Left ventricle myocardium inferior (tissue), 1 donor: ENCODE results near the gene AMN1. TPM values are rescaled to one million over a fixed set of nuclear protein-coding genes. Genes with fewer than 3 reads are reported as not detected.

Source experiments
- DNase-seq: peaks from one replicate; pipeline ENCODE4 v3.0.0-alpha.2; 2020
- H3K27ac ChIP-seq: fragments of 200-600 bp; replicated peaks from 2 replicates; pipeline ENCODE4 v1.8.0; 2021
- H3K27me3 ChIP-seq: fragments of 200-600 bp; 2 replicates; pipeline ENCODE4 v1.8.0; 2021; ENCODE audit warnings: low read depth
- H3K36me3 ChIP-seq: fragments of 200-600 bp; 2 replicates; pipeline ENCODE4 v1.8.0; 2021
- H3K4me1 ChIP-seq: fragments of 200-600 bp; 2 replicates; pipeline ENCODE4 v1.8.0; 2021
- H3K4me3 ChIP-seq: fragments of 200-600 bp; 2 replicates; pipeline ENCODE4 v1.8.0; 2021; ENCODE audit warnings: mild to moderate bottlenecking, moderate library complexity
- H3K9me3 ChIP-seq: fragments of 200-600 bp; replicated peaks from 2 replicates; pipeline ENCODE4 v1.8.0; 2021
- intact Hi-C: fragments of 100-400 bp; cut with micrococcal nuclease; formaldehyde crosslinking; loops from one replicate; pipeline ENCODE4 v1.11.0; 2022
- total RNA-seq: library from RNA; stranded (reverse); fragmentation: NEBNext Ultra II Directional; extraction: Animal tissue kit (Norgen Biotek cat#: 25700); gene quantifications from one replicate; pipeline ENCODE4 v1.2.1, GENCODE V29; 2021
- TF ChIP-seq, protein P1 (sequence below): fragments of 200-600 bp; IDR thresholded peaks from 2 replicates; pipeline ENCODE4 v1.8.0; 2021; ENCODE audit warnings: antibody characterized with exemption, mild to moderate bottlenecking, borderline replicate concordance
- donor health status: DM: no; HTN: yes; CAD: no; lungs with severe emphysema.

AMN1 gene
- total RNA-seq, 1 donor from 2014 or later = 13.9 TPM

DNA sequence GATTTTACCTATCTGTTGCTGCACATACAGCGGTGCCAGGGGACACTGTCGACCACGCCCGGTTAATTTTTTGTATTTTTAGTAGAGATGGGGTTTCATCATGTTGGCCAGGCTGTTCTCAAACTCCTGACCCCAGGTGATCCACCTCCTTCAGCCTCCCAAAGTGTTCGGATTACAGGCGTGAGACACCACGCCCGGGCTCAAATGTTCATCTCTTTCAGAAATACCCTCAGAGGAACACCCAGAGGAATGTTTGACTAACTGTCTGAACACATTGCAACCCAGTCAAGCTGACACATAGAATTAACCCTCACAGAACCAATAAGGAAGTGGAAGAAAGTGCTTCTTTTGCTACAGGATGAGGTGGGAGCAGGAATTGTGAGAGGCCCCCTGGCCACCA is 84.3 kb downstream of the AMN1 start:
- intact Hi-C loops = no loop called here
- TF ChIP-seq, protein P1, sequence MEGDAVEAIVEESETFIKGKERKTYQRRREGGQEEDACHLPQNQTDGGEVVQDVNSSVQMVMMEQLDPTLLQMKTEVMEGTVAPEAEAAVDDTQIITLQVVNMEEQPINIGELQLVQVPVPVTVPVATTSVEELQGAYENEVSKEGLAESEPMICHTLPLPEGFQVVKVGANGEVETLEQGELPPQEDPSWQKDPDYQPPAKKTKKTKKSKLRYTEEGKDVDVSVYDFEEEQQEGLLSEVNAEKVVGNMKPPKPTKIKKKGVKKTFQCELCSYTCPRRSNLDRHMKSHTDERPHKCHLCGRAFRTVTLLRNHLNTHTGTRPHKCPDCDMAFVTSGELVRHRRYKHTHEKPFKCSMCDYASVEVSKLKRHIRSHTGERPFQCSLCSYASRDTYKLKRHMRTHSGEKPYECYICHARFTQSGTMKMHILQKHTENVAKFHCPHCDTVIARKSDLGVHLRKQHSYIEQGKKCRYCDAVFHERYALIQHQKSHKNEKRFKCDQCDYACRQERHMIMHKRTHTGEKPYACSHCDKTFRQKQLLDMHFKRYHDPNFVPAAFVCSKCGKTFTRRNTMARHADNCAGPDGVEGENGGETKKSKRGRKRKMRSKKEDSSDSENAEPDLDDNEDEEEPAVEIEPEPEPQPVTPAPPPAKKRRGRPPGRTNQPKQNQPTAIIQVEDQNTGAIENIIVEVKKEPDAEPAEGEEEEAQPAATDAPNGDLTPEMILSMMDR = no peak

DNA sequence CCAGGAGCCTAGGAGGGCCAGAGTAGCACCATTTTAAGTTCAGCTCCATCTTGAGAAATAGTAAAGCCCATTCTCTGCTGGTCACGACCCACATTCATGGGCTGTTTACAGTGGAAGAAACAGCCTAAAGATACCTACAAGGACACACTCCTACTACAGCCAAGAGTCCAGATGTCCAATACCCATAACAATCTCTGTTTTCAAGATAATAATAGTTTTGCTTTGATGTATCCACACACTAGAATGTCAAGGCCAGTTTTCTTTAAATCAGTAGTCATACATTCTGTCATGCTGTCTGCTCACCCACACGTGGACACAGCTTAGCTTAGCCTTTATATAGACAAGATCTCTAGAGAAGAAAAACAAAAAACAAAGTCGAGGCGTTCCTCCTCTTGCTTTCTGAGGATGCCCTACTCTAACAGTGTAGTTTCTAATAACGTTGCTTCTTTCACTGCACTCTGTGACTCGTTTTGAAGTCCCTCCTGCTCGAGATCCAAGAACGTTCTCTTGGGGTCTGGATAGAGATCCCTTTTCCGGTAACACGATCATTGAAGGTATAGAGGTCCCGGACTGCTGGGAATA is 87.2 kb downstream of the AMN1 start:
- DNase-seq = no peak
- no peaks in the 10 kb centered on the region for H3K4me1 ChIP-seq
- intact Hi-C loops = no loop called here

More for the DNA sequence above, 84.3 kb downstream of the AMN1 start:
- no peak overlapping the region for H3K27ac ChIP-seq
- H3K4me1 ChIP-seq = no peaks in the 10 kb centered on the region
- no peaks in the 10 kb centered on the region for H3K36me3 ChIP-seq
- DNase-seq = no peak
- H3K27me3 ChIP-seq = no peaks in the 10 kb centered on the region
- no peaks in the 10 kb centered on the region for H3K9me3 ChIP-seq
- no peak overlapping the region for H3K4me3 ChIP-seq

DNA sequence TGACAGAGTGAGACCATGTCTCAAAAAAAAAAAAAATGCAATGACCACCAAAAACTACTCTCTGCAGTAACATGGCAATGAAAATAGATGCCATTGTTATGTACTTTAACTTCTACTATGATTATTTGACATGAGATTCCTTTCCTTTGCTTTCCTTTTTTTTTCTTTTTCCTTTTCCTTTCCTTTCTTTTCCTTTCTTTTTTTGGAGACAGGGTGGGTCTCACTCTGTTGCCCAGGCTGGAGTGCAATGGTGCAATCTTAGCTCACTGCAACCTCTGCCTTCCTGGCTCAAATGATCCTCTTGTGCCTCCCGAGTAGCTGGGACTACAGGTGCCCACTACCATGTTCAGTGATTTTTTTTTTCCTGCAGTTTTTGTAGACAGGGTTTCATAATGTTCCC is 94.2 kb downstream of the AMN1 start:
- DNase-seq = no peak
- H3K4me3 ChIP-seq = no peak overlapping the region
- intact Hi-C loops = no loop called here
- H3K27ac ChIP-seq = no peak overlapping the region
- H3K4me1 ChIP-seq = peaks cover 14% of the 10 kb centered on the region
- no peaks in the 10 kb centered on the region for H3K36me3 ChIP-seq
- H3K27me3 ChIP-seq = no peaks in the 10 kb centered on the region
- no peaks in the 10 kb centered on the region for H3K9me3 ChIP-seq
- TF ChIP-seq, protein P1 = no peak

More for the DNA sequence above, 87.2 kb downstream of the AMN1 start:
- Histone ChIP-seq H3K4me3 (no peak overlapping the region), H3K27me3 (no peaks in the 10 kb centered on the region), H3K27ac (no peak overlapping the region), H3K9me3 (no peaks in the 10 kb centered on the region), H3K36me3 (no peaks in the 10 kb centered on the region)
- TF ChIP-seq, protein P1 = no peak

DNA sequence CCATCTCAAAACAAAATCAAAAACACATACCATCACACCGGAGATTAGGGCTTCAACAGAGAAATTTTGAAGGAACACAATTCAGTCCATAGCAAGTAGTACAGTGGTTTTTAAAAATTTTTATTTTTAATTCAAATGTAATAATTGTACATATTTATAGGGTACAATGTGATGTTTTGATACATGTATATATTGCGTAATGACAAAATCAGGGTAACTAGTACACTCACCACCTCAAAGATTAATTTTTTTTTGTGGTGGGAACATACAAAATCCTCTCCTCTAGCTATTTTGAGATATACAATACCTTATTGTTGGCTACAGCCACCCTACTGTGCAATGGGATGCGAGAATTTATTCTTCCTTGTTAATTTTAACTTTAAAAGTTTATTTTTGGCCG is 95.4 kb downstream of the AMN1 start:
- H3K36me3 ChIP-seq = no peaks in the 10 kb centered on the region
- DNase-seq = no peak
- TF ChIP-seq, protein P1 = no peak
- H3K9me3 ChIP-seq = no peaks in the 10 kb centered on the region
- no peak overlapping the region for H3K4me3 ChIP-seq
- peaks cover 17% of the 10 kb centered on the region for H3K4me1 ChIP-seq
- H3K27ac ChIP-seq = no peak overlapping the region
- intact Hi-C loops = no loop called here
- H3K27me3 ChIP-seq = no peaks in the 10 kb centered on the region

DNA sequence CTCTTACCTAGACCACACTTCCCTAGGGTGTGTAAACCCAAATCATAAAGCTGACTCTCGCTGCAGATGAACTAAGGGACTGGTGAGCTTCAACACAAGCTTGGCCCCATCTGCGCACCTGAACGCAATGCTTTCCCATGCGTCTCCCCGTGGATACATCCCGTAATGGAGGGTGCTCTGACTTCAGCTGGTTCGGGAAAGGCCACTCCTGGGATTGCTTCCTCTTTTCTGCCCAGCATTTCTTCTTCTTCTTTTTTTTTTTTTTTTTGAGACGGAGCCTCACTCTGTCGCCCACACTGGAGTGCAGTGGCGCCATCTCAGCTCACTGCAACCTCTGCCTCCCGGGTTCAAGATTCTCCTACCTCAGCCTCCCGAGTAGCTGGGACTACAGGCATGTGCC is 97.0 kb downstream of the AMN1 start:
- H3K36me3 ChIP-seq = no peaks in the 10 kb centered on the region
- H3K4me1 ChIP-seq = peaks cover 17% of the 10 kb centered on the region
- no peaks in the 10 kb centered on the region for H3K27me3 ChIP-seq
- H3K9me3 ChIP-seq = no peaks in the 10 kb centered on the region
- TF ChIP-seq, protein P1 = no peak
- DNase-seq = no peak
- intact Hi-C loops = no loop called here
- H3K4me3 ChIP-seq = no peak overlapping the region
- no peak overlapping the region for H3K27ac ChIP-seq
